Mucosa of descending colon (tissue), 3 donors: ENCODE results near the gene DIDO1. TPM values are rescaled to one million over a fixed set of nuclear protein-coding genes. Genes with fewer than 3 reads are reported as not detected.

Experiments
- ATAC-seq: fragments of 200-7000 bp; cut with Tn5 transposase; one replicate; pipeline ENCODE4 v1.9.1; 2020; ENCODE audit warnings: mild to moderate bottlenecking, moderate library complexity
- DNase-seq, 3 donors: peaks; one replicate each; pipeline ENCODE4 v3.0.0-alpha.2; 2020
- H3K36me3 ChIP-seq: fragments of 200-600 bp; one replicate; pipeline ENCODE4 v1.8.0; 2021; ENCODE audit warnings: low read depth, mild to moderate bottlenecking
- H3K4me1 ChIP-seq: fragments of 200-600 bp; one replicate; pipeline ENCODE4 v1.8.0; 2021; ENCODE audit warnings: low read depth, mild to moderate bottlenecking
- H3K4me3 ChIP-seq: fragments of 200-600 bp; one replicate; pipeline ENCODE4 v1.8.0; 2021; ENCODE audit warnings: mild to moderate bottlenecking
- H3K9me3 ChIP-seq: fragments of 200-600 bp; one replicate; pipeline ENCODE4 v1.8.0; 2021; ENCODE audit warnings: mild to moderate bottlenecking
- intact Hi-C, 2 donors: fragments of 100-400 bp; cut with DNase I in 1 of 2; cut with micrococcal nuclease in 1 of 2; formaldehyde crosslinking; loops; one replicate each; pipeline versions ENCODE4 v1.11.0 to v1.11.1; 2022; cut with DNase I, micrococcal nuclease
- total RNA-seq, 3 donors: library from RNA; stranded (reverse); fragmentation: NEBNext Ultra II Directional in 2 of 3; extraction: Animal tissue kit (Norgen Biotek cat#: 25700) in 2 of 3; gene quantifications; one replicate each; pipeline versions ENCODE4 v1.2.1 to v1.2.4, GENCODE V29; 2021 to 2023
- TF ChIP-seq, protein P1 (sequence below): fragments of 200-600 bp; IDR thresholded peaks from one replicate; pipeline ENCODE4 v1.8.0; 2022; ENCODE audit warnings: antibody characterized with exemption, mild to moderate bottlenecking
- donor health status: DM: no; HTN: no; CAD: no; lungs with moderate emphysema.
- donor health status: DM: no; HTN: no; CAD: no.
- donor health status: DM: no; HTN: yes; CAD: no.

DIDO1 gene
- total RNA-seq, 3 donors from 2014 or later: 53.4 to 72.5 (median 67.4) TPM

DNA sequence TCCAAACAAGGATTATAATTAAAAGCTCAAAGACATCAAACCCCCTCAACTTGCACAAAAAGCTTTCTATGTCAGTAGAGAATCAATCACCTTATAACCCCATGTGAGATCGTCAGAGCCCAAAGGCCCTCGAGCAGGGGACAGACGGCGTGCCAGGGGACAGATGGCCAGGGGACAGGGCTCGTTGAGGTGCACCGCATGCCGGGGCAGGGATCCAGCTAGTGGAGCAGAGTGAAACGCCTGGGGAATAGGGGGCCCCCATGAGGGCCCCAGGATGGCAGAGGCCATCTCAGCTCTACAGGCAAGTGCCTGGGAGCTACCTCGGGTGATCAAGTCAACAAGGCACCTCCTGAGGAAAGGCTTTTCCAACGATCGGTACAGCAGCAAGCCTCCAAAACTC lies 28.6 kb downstream of the DIDO1 start:
- no peak for ATAC-seq
- TF ChIP-seq, protein P1, sequence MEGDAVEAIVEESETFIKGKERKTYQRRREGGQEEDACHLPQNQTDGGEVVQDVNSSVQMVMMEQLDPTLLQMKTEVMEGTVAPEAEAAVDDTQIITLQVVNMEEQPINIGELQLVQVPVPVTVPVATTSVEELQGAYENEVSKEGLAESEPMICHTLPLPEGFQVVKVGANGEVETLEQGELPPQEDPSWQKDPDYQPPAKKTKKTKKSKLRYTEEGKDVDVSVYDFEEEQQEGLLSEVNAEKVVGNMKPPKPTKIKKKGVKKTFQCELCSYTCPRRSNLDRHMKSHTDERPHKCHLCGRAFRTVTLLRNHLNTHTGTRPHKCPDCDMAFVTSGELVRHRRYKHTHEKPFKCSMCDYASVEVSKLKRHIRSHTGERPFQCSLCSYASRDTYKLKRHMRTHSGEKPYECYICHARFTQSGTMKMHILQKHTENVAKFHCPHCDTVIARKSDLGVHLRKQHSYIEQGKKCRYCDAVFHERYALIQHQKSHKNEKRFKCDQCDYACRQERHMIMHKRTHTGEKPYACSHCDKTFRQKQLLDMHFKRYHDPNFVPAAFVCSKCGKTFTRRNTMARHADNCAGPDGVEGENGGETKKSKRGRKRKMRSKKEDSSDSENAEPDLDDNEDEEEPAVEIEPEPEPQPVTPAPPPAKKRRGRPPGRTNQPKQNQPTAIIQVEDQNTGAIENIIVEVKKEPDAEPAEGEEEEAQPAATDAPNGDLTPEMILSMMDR: no peak
- Histone ChIP-seq H3K36me3 (peaks cover 17% of the 10 kb centered on the region), H3K4me1 (peaks cover 29% of the 10 kb centered on the region), H3K4me3 (no peak overlapping the region), H3K9me3 (no peaks in the 10 kb centered on the region)
- no peak for DNase-seq
- intact Hi-C loops: no loop called here

DNA sequence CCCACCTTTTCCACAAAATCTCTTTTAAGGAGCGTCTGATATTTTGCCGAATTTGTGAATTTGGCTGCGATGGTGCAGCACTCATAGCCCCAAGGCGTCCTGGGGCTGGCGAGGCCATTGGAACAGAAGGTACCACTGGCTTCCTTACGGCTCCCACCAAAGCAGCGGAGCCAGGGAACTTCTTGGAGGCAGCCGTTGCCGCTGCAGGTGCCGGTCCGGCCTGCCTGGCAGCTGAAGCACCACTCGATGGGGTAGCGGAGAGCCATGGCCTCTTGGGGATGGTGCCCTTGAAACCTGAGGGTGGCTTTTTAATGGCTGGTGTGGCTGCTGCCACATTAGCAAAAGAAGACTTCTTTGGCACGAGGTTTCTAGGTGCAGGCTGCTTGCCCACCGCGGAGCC lies 29.8 kb downstream of the DIDO1 start:
- intact Hi-C loops: no loop called here
- H3K4me1 ChIP-seq: peaks cover 29% of the 10 kb centered on the region
- TF ChIP-seq, protein P1: no peak
- ATAC-seq (no peak), DNase-seq (no peak)
- H3K9me3 ChIP-seq: no peaks in the 10 kb centered on the region
- H3K36me3 ChIP-seq: peaks cover 23% of the 10 kb centered on the region
- H3K4me3 ChIP-seq: no peak overlapping the region

DNA sequence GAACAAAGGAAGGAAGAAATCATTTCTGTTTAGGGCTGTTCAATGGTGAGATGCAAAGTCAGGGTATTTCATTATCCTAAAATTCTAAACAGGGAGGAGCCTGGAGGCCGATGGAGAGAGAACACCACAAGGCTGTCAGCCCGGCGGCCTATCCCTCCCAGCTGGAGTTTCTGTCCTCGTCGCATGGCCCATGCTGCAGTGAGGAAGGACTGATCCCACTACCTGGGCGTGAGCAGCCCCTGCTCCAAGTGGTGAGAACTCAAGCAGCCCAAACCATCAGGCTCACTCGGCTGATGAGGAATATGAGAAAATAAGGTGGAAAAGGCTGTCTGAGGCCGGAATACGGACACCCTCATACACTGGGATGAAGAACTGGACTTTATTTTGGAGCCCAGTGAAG lies 30.8 kb downstream of the DIDO1 start:
- H3K4me3 ChIP-seq: no peak overlapping the region
- DNase-seq (no peak), ATAC-seq (no peak)
- no peaks in the 10 kb centered on the region for H3K9me3 ChIP-seq
- H3K36me3 ChIP-seq: peaks cover 23% of the 10 kb centered on the region
- intact Hi-C loops: no loop called here
- TF ChIP-seq, protein P1: no peak
- H3K4me1 ChIP-seq: peaks cover 20% of the 10 kb centered on the region

DNA sequence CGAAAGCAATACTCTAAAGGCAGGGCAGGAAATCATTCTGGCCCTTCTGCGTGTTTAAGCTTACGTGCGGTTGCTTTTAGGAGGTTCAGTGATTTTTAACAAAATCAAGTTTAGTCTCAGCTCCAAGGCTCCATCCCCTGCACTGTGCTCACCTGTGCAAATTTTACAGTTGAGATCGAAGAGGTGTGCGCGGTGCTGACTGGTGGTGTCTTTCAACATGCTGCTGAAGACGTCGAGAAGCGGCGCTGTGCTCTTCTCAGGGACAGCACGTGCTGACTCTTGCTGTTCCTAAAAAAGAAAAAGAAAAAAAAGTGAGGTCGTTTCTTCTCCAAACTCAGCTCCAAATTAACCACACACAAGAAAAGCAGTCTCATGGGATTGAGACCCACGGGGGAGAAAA lies 32.0 kb downstream of the DIDO1 start:
- intact Hi-C loops: no loop called here
- no peak overlapping the region for H3K4me3 ChIP-seq
- DNase-seq: no peak
- peaks cover 8% of the 10 kb centered on the region for H3K4me1 ChIP-seq
- ATAC-seq: no peak
- H3K36me3 ChIP-seq: peaks cover 31% of the 10 kb centered on the region
- no peaks in the 10 kb centered on the region for H3K9me3 ChIP-seq
- TF ChIP-seq, protein P1: no peak

DNA sequence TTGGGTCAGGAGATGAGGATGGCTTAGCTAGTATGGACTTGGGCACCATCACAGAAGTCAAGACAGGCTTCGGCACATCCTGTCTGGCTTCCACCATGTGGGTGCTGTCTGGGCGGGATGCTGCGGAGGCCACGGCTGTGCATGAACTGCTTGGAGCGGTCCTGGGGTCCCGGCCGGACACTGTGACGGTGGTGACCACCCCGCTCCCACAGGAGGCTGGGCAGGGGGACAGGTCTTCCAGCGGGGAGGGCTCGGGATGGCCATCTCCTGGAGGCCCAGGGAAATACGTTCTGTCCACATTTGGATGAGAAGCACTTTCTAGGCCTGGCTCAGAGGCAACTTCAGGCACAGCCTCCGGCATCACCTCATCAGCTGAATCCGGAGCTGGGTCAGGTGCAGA lies 32.6 kb downstream of the DIDO1 start:
- H3K4me3 ChIP-seq: no peak overlapping the region
- peaks cover 3% of the 10 kb centered on the region for H3K4me1 ChIP-seq
- peak in 1 of 3 donors; percentile 45 for DNase-seq
- H3K36me3 ChIP-seq: peaks cover 35% of the 10 kb centered on the region
- ATAC-seq: no peak
- H3K9me3 ChIP-seq: no peaks in the 10 kb centered on the region
- intact Hi-C loops: no loop called here
- TF ChIP-seq, protein P1: no peak
